ENCODE data around the gene PCDH8. TPM values are rescaled to one million over a fixed set of nuclear protein-coding genes. Genes with fewer than 3 reads are reported as not detected.

Gene PCDH8
- total RNA-seq, 1 donor from 2014 or later: 4.6 TPM

GRCh38 chr13:52851137-52851962, 2.9 kb upstream of the PCDH8 start:
- DNase-seq (ENCODE audit: low spot score): peak; percentile 62

DNA sequence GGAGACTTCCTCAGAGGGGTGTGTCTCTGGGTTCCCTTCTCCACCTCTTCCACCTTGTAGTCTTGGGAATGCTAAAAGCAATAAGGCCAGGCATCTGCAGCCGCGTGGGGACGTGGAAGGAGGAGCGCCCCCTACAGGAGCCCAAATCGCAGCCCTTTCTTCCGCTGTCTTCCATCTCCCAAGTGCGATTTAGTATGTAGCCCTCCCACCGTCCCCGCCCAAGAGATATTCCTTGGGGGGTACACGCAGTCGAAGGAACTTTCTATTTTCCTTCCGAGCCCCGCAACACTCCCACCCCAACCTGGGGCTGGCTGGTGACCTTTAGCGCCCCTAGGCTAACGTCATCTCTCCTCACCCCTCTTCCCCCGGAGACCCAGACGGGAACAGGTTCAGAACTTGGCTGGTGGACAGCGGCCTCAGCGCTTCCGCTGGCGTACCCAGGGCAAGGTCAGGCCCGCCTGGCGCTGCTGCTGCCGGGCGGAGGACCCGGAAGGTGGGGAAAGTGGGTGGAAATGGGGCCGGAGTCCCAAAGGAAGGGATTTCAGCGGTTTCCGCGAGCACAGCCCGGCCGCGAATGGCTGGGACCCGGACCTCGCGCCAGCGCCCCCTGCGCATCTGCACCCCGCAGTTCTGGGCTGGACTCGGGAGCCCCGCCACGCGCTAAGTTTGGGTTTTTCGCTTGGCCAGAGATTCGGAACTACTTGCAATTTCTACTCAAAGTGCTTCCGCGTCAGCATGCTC, 2.1 kb upstream of the PCDH8 start:
- peak; percentile 88 for DNase-seq (ENCODE audit: low spot score)

GRCh38 chr13:52850072-52850395, 1.6 kb upstream of the PCDH8 start:
- DNase-seq (ENCODE audit: low spot score): no peak

DNA sequence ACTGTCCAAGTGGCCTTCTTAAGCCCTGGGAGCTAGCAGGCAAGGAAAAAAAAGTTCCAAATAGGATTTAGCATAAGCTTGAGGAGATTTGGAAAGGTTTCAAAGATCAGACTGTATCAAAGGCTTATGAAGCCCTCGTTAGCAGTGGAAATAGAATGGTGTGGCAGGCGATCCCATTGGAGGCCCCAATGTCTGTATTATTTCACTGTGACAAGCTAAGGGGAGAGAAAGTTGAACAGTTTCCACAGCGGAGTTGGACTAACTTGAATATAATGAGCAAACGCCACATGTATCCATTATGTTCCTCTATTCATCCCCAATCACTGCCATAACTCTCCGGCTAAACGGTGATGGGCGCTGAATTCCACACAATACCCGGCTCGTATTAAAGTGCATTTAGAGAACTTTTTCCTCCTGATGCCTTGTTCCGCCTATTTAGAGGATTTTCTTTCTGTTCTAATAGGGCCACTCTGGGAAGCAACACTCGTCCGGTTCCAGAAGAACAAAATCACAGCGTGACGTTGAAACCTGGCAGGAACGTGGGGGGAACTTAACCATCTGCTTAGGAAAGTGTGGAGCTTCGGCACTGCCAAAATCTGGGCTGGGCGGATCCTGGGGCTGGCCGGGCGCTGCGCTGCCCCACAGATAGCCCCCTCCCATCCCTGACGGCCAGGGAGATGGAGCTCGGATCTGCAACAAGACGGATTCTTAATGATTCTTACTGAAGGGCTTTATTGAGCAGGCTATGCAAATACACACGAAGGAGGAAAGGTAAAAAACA, 1.0 kb upstream of the PCDH8 start:
- DNase-seq (ENCODE audit: low spot score): peak; percentile 89

DNA sequence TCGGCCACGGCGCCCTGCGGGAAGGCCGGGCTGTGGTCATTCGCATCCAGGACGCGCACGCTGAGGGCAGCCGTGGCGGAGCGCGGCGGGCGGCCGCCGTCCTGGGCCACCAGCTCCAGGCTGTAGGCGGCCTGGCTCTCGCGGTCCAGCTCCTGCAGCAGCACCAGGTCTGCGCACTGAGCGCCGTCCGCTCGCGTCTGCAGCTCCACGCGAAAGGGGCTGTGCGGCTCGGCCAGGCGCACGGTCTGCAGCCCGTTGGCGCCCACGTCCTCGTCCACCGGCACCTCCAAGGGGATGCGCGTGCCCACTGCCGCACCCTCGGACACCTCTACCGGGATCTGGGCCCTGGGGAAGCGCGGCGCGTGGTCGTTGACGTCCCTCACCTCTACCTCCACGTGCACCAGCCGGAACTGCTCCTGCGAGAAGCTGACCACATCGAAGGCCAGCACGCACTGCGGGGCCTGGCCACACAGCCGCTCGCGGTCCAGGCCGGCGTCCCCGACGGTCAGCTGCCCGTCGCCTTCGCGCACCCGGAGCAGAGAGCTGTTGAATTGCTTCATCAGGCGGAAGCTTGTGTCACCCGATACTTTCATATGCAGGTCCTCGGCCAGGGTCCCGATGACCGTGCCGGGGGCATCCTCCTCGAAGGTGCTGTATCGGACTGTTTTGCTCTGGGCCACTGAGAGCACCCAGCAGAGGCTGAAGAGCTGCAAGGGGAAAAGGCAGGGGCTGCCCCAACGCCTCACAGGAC, 583 bp downstream of the PCDH8 start:
- no peak for DNase-seq (ENCODE audit: low spot score)

GRCh38 chr13:52847322-52847681, 1.1 kb downstream of the PCDH8 start:
- no peak for DNase-seq (ENCODE audit: low spot score)

GRCh38 chr13:52846567-52847321, 1.7 kb downstream of the PCDH8 start:
- peak; percentile 51 for DNase-seq (ENCODE audit: low spot score)

DNA sequence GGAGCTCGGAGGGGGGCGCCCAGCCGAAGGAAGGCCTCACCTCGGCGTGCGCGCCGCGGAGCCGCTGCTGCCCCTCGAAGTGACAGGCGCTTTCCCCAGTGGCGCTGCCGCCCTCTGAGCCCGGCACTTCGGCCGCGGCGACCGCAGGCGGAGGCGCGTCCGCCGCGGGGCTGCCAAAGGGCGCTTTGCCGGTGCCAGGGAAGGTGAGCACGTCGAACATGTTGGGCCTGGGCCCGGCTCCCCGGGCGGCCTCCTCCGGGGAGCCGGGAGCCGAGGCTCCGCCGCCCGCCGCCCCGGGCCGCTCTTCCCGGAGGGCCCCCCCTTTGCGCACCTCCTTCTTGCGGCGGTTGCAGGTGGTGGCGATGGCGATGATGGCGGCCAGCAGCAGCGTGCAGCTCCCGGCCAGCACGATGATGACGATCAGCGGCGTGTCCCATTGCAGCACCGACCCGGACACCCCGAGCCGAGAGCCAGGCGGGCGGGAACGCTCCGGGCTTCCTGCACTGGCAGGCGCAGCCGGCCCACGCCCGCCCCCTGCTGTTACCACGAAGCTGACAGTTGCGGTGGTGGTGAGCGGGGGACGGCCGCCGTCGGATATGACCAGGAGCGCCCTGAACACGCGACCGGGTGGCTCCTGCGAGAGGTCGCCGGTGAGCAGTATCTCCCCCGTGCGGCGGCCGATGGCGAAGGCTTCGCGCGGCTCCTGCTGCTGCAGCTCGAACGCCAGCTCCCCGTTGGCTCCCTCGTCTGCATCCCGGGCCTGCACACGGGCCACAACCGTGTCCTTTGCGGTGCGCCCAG, 2.5 kb downstream of the PCDH8 start:
- DNase-seq (ENCODE audit: low spot score): no peak

DNA sequence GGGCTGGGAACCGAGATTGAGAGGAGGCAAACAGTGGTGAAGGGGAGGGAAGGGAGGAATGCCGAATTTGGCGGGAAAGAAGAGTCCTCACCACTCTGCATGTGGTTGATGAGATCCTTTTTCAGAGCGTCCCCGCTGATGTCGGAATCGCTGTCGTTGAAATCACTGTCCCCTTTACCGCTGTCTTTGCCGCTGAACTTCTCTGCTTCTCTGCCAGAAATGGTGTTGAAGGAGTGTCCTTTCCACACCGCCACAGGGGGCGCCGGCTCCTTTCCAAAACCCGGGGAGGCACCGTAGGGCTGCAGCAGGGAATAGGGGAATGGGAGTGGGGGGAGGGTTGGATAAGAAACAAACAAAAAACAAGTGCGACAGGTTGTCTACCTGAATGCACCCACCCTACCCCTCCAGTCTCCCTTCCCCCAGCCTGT, 3.1 kb downstream of the PCDH8 start:
- no peak for DNase-seq (ENCODE audit: low spot score)

GRCh38 chr13:52844836-52845235, 3.6 kb downstream of the PCDH8 start:
- no peak for DNase-seq (ENCODE audit: low spot score)

- DNase-seq (ENCODE audit: low spot score): no peak
Observed at GRCh38 chr13:52842441-52842840, 6.0 kb downstream of the PCDH8 start.

DNA sequence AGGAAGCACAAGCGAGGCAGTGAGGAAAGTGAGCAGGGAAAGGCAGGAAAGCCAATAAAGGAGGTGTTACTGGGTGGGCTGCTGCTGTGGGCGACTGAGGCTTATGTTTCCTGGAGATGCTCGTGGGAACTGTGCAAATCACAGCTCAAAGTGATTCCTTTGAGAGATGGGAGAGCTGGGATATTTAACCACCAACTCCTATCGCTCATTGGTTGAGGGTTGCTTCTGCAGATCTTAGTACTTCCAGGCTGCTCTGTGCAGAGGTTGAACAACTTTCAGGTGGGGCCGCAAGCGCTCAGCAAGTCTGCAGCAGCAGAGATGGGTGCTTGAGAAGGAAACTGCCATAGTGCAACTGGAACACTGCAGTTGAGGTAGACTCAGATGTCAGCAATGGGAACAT, 8.4 kb downstream of the PCDH8 start:
- no peak for DNase-seq (ENCODE audit: low spot score)

DNA sequence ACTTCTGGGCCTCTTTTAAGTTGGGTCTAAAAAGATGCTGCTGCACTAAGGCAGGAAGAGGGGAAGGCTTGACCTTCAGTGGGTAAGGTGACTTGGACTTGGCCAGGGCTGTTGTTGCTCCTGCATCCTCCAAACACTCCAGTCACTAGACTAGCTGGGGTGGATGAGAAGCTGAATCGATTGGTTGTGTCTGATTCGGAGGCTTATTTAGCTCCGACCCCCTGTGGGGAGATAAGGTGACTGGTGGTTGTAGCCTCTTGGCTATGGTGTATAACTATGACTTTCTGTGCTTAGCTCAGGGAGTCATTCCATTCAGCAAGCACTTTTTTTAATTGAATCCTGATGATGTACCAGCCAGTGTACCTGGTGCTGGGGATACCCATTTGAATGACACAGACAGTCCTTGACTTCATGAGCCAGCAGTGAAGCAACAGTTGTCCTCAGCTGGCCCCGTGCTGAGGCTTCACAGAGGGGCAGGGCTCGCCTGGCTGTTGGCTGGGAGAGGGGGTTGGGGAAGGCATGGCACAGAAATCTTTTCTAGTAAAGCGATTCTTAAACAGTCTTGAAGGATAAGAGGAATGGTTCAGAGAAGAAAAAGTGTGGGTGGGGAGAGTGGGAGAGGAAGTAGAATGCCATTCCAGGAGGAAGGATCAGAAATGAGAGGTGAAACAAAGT, 9.9 kb downstream of the PCDH8 start:
- DNase-seq (ENCODE audit: low spot score): no peak

DNA sequence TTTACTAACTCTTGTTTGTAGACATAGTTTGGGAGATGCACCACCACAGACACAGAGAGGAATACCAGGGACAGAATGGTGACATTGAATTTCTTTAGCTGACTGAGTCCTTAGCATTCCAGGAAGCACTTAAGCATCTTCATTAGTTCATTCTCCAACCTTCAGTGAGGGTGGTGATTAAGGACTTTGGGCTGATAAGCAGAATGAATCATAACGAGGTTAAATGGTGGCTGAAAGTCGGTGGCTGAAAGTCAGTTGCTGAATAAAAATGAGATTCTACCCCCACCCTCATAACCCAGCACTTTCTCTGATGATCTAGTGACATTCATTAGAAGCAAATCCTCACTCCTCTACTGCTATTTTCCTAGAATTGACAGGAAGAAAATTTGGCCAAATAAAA, 10.6 kb downstream of the PCDH8 start:
- DNase-seq (ENCODE audit: low spot score): no peak

DNA sequence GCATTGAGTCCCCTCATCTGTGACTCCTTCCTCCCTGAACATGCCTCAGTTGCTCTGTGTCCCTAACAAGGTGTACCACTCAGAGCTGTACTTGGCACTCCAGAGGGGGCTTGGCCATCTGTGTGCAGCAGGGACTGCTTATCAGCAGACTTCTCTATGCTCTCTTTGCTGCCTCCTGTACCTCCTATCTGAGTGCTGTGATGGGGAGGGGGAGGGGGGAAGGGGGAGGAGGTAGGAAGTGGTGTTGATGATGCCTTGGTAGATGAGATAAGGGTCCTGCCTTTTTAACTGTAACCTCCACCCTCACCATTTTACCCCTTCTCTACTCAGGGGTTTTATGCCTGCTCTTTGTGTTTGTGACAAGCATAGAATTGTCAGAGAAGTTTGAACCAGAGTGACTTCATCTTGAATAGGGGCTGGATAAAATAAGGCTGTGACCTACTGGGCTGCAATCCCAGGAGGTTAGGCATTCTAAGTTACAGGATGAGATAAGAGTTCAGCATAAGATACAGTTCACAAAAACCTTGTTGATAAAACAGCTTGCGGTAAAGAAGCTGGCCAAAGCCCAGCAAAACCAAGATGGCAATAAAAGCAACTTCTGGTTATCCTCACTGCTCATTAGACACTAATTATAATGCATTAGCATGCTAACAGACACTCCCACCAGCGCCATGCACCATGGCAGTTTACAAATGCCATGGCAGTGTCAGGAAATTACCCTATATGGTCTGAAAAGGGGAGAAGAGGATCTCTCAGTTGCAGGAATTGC, 13.2 kb downstream of the PCDH8 start:
- peak; percentile 72 for DNase-seq (ENCODE audit: low spot score)

DNA sequence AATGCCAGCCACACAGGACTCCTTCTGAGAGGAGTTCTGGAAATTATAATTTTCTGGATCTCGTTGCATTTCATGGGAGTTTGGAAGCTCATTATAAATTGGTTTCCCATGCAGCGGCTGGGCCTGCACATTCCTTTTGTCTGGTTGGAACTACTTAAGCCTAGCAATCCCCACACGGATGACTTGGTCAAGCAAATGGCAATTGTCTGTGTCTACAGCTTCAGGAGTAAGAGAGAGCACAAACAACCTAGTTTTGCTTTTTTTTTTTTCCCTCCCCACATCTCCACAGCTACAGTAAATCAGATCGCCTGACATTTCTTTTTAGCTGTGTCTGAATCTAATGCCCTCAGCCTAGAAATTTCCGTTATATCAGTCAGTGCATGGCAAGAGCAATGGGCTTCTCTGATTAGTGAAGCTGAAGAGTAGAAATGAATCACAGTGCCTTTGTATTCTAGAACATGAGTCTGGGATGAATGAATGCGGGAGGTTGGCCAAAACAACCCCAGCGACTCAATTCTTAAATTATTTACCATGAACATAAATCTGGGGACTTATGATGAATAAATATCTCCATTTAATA, 15.1 kb downstream of the PCDH8 start:
- no peak for DNase-seq (ENCODE audit: low spot score)

- no peak for DNase-seq (ENCODE audit: low spot score)
Observed at GRCh38 chr13:52832313-52832712, 16.1 kb downstream of the PCDH8 start.

DNA sequence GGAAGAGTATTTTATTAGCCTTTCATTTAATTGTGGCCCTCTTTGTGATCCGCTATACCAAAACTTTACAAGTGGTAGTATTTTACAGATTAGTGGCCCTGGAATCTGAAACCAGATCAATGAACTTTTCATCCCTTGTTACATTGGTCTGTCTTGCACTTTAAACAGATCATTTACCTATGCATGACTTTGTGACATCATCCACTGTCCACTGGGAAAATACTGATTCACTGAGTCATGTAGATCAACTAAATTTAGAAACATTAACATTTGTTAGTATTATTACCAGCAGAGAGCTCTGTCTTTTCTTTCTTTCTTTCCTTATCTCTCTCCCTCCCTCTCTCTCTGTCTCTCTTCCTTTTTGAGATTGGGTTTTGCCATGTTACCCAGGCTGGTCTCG, 17.5 kb downstream of the PCDH8 start:
- no peak for DNase-seq (ENCODE audit: low spot score)
